HG03457 (cell line): ENCODE data around the gene MIOX.
"Not testable (repeated sequence)": the region's sequence is repeated elsewhere in the genome, so short reads cannot be mapped to it uniquely, and the experiment has no call there.

Experiments
- ATAC-seq: cut with Tn5 transposase; IDR thresholded peaks from one replicate; pipeline ENCODE4 v1.9.1; 2021; ENCODE audit warnings: moderate number of reproducible peaks; ENCODE audit not compliant: unreplicated experiment

MIOX gene

DNA sequence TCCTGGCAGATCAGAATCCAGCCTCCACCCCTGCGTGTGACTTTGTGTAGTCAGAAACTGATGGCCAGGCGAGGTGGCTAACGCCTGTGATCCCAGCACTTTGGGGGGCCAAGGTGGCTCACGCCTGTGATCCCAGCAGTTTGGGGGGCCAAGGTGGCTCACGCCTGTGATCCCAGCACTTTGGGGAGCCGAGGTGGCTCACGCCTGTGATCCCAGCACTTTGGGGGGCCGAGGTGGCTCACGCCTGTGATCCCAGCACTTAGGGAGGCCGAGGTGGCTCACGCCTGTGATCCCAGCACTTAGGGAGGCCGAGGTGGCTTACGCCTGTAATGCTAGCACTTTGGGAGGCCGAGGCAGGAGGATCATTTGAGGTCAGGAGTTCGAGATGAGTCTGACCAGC is 26.5 kb downstream of the MIOX start:
- no peak for ATAC-seq

DNA sequence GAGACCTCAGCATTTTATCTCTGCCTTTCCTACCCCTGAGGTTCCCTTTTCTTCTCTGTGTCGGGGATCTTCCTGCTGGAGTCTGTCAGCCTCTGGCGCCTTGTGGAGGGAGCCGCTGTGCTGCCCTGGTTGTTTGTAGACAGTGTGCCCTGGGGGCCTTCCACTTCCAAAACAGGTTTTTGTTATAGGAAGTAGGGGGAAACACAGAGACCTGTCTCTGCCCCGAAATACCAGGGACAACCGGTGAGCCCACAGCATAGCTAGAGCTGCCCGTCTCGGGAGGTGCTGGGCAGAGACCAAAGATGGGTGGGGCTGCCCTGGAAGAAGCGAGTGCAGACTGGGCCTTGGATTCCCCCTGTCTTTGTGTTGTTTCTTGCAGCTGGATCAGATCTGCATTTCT is 29.4 kb downstream of the MIOX start:
- no peak for ATAC-seq

DNA sequence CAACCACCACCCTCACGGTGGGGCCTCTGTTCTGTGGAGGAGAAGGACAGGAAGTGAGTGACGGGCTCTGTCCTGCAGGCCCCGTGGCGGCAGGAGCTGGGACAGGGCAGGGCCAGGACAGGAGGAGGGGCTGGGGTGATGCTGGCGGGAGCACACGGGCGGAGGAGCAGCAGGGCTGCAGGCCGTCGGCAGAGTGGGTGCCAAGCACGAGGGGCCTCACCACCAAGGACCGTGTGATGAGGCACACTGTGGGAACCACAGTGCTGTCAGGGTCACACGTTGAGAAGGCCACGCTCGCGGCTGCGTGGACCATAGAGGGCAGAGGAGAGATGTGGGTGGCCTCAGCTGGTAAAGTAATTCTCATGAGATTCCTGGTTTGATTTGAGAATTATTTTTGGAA is 30.2 kb downstream of the MIOX start:
- no peak for ATAC-seq

DNA sequence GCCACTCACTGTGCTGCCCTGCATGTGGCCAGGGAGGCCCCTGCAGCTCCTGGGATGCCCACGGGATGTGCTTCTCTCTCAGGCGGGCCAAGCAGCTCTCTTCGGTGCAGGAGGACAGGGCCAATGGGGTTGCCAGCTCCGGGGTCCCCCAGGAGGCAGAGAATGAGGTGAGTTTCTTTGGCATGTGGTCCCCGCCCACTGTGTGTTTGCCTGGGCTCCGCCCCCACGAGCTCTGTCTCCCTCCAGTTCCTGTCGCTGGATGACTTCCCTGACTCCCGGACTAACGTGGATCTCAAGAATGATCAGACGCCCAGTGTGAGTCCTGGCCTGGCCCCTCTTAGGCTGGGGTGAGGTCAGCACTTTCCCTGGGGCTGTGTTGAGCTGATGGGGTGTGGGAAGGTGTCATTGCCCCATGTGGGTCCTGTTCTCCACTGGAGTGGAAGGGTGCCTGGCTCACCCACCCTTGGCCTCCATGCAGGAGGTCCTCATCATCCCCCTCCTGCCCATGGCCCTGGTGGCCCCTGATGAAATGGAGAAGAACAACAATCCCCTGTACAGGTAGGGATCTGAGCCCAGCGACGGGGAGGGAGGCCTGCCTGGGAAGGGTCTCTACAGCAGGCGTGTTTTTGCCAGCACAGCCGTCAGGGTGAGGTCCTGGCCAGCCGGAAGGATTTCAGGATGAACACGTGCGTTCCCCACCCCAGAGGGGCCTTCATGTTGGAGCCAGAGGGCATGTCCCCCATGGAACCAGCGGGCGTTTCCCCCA is 31.0 kb downstream of the MIOX start:
- ATAC-seq: no peak

GRCh38 chr22:50518606-50519005 is 31.9 kb downstream of the MIOX start:
- ATAC-seq: no peak

DNA sequence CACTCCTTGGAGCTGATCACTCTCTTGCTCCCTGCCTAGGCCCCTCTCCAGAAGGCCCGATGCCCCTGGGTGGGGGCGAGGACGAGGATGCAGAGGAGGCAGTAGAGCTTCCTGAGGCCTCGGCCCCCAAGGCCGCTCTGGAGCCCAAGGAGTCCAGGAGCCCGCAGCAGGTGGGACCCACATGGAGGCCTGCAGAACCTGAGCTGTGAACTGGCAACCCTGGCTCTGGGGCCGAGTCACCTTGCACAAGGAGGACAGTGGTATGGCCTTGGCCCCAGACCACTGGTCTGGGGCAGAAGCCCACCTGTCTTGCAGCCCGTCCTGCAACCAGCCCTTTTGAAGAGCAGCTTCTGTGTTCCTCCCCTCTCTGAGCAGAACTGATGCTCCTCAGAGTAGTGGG is 32.5 kb downstream of the MIOX start:
- no peak for ATAC-seq

DNA sequence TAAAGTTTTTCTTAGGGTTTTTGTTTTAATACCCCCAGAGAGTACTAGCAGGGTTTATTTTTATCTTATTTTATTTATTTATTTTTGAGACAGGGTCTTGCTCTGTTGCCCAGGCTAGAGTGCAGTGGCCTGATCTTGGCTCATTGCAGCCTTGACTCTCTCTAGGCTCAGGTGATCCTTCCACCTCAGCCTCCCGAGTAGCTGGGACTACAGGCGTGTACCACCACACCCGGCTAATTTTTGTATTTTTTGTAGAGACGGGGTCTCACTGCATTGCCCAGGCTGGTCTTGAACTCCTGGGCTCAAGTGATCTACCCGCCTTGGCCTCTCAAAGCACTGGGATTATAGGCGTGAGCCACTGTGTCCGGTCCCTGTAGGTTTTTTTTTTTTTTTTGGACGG is 33.5 kb downstream of the MIOX start:
- not testable (repeated sequence) for ATAC-seq

- ATAC-seq: no peak
Measured at GRCh38 chr22:50520826-50521453, 34.3 kb downstream of the MIOX start.

GRCh38 chr22:50521710-50522109 is 35.1 kb downstream of the MIOX start:
- no peak for ATAC-seq

DNA sequence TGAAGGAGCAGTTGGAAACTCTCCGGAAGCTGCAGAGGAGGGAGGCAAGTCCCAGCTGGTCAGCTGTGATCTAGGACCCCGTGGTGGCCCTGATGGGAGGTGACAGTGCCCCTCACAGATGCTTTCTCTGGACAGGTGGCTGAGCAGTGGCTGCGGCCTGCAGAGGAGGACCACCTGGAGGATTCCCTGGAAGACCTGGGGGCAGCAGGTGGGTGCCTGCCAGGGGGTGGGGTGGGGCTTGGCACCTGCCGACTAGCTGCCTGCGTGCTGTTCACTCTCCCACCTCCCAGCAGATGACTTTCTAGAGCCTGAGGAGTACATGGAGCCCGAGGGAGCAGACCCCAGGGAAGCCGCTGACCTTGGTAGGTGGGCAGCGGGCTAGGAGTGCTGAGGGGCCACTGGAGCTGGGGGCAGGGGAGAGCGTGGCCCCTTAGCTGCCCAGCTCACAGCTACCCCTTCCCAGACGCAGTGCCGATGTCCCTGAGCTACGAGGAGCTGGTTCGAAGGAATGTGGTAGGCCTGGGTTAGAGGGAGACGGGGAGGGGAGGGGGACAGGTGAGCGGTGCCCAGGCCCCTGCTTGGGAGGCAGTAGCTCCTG is 35.6 kb downstream of the MIOX start:
- no peak for ATAC-seq

DNA sequence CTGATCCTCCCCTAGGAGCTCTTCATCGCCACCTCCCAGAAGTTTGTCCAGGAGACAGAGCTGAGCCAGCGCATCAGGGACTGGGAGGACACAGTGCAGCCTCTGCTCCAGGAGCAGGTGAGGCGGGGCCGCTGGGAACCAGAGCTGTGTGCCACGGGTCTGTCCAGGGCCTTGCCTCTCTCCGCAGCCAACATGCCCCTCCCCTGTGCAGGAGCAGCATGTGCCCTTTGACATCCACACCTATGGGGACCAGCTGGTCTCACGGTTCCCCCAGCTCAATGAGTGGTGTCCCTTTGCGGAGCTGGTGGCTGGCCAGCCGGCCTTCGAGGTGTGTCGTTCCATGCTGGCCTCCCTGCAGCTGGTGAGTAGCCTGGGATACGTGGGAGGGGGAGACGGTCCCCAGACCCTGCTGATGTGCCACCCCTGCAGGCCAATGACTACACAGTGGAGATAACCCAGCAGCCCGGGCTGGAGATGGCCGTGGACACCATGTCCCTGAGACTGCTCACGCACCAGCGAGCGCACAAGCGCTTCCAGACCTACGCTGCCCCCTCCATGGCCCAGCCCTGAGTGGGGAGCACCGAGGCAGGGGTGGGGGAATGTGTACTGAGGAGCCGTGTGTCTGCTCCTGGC is 36.3 kb downstream of the MIOX start:
- ATAC-seq: no peak

DNA sequence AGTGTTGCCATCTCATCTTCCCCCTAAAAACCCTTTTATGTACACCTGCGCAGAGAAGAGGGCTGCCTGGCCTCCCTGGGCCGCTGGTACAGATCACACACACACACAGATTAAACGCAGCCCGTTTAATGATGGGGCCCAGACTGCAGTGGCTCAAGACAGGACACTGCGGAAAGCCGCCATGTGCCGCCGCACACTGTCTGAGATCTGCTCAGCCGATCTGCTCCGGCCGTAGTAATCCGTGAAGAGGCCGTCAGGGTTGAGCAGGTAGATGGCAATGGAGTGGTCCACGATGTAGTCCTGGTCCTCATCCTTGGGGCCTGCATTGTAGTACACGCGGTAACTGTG is 36.8 kb downstream of the MIOX start:
- no peak for ATAC-seq

DNA sequence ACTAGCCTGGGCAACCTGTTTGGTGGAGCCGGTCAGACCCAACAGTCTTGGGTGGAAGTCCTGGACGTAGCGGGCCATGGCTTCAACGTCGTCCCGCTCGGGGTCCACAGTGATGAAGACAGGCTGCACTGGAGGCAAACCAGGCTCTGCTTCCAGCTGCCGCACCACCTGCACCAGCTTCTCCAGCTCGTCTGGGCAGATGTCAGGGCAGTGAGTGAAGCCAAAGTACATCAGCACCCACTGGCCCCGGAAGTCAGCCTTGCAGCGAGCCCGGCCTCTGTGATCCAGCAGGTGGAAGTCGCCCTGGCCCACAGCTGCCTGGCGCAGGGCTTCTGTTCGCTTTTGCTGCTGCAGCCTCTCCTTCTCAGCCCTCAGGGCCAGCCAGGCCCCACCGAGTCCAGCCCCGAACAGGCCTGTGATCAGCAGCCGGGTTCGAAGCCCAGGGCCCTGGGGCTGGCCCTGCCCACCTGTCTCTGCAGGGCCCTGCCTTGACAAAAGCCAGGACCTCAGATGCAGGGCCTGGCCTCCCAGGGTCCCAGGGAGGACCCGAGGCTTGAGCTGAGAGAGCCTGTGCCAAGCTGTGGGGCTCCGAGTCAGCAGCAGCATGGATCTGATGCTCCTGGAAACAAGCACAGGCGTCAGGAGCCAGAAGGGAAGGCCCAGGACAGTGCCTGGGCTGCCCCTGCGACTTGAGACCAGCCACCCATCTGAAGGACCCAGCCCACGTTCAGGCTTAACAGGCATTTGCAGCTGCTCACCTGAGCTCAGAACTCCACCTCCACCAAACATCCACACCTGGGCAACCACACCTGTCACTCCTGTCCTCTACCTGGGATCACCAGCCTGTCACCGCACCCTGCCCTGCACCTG is 37.4 kb downstream of the MIOX start:
- ATAC-seq: no peak

GRCh38 chr22:50524676-50525103 is 38.0 kb downstream of the MIOX start:
- ATAC-seq: no peak

DNA sequence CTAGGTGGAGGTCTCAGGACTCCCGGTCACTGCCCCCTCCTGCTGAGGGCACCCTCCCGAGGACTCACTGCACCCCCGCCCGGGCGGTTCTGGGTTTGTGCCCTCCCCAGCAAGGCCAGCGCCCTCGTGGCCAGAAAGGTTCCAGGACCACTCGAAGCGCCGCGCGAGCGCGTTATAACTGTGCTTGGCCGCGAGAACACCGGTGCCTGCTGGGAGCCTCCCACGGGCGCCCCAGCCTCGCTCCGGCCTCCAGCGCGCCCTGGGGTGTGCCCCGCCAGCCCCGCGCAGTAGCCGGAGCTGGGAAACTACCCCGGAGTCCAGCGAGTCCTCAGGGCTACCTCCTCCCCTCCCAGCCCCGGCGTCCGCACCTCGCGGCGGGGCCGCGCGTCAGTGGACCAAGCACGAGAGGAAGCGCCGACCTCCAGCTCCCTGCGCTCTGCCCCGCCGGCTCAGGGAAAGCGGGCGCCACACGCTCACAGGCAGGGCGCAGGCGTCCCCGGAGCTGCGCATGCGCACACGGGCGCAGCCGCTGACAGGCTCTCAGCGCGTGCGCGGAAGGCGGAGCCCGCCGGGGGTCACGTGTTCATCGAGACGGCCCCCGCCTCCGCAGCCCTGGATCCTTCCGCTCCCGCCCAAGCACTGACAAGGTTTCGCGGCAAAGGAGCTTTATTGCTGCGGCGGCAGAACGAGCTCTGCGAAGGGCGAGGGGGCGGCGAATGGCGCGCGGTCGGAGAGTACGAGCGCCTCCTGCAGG is 38.6 kb downstream of the MIOX start, which contains the start of gene SCO2:
TSS of gene SCO2 (minus strand) at position 495 of the 754 bp plus-strand sequence. CDS start 1,187 bp downstream, outside the sequence.
- ATAC-seq: peak; percentile 25

- ATAC-seq: peak; percentile 4
Measured at GRCh38 chr22:50525858-50526107, 39.1 kb downstream of the MIOX start.

DNA sequence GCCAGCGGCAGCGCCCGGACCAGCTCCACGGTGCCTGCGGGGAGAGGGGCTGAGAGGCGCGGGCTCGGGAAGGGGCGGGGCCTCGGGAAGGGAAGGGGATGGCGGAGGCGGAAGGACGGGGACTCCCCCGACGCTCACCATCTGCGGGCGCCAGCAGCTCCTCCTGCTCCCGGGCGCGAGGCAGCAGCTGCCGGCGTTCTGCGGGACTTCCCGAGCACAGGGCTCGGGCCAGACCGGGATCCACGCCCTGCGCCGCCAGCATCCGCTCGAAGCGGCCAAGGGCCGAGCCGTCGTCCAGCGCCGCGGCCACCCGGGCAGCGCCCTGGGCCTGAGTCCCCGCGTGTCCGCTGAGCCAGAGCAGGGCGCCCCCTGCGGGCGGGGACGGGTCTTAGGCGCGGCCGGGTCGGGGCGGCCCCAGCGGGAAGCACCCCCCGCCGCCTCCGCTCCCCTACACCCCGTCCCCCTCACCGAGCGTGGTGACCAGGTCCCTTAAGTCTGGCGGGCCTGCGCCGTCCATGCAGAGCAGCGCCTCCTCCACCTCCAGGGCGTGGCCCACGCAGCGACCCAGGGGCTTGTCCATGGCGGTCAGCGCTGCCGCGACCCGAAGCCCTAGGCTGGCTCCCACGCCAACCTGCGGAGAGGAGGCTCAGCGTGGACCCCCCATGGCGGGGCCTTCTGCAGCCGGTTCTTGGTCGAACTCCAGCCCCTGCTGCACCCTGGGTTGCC is 39.6 kb downstream of the MIOX start:
- ATAC-seq: peak; percentile 8

- no peak for ATAC-seq
Measured at GRCh38 chr22:50526834-50527801, 40.5 kb downstream of the MIOX start.
